CD14-positive monocyte (primary cell): ENCODE results near the gene EPC1. TPM values are rescaled to one million over a fixed set of nuclear protein-coding genes. Genes with fewer than 3 reads are reported as not detected.
A peak's percentile ranks its signal among the peaks of the same experiment; 100 is the strongest.

ENCODE experiments used
- DNase-seq, 3 donors: peaks; one replicate each; pipeline ENCODE4 v3.0.0-alpha.2; 2011 to 2022
- H2AFZ ChIP-seq: 2 replicates; pipeline ENCODE4 v1.6.0; 2012; ENCODE audit warnings: mild to moderate bottlenecking, low read depth, low read length, inconsistent platforms; ENCODE audit not compliant: insufficient read depth, poor library complexity, severe bottlenecking
- H3K27ac ChIP-seq, 2 donors: 1 replicate in 1 of 2; 2 replicates in 1 of 2; pipeline ENCODE4 v1.5.1; 2012 to 2013; ENCODE audit warnings: low read length in 2 of 2, control low read depth in 1 of 2, inconsistent platforms in 1 of 2, low read depth in 1 of 2, mild to moderate bottlenecking in 1 of 2
- H3K27me3 ChIP-seq, 2 donors: one replicate each; pipeline versions ENCODE4 v1.6.0 to v1.6.1; 2011 to 2013; ENCODE audit warnings: low read length in 2 of 2; ENCODE audit not compliant: control insufficient read depth in 2 of 2, insufficient read depth in 2 of 2
- H3K36me3 ChIP-seq, 2 donors: replicated peaks in 1 of 2; 1 replicate in 1 of 2; 2 replicates in 1 of 2; pipeline versions ENCODE4 v1.5.1 to v1.6.1; 2012 to 2013; ENCODE audit warnings: low read length in 2 of 2, control low read depth in 1 of 2, inconsistent platforms in 1 of 2, mild to moderate bottlenecking in 1 of 2; ENCODE audit not compliant: insufficient read depth in 2 of 2, control insufficient read depth in 1 of 2
- H3K4me1 ChIP-seq, 2 donors: 1 replicate in 1 of 2; 2 replicates in 1 of 2; pipeline versions ENCODE4 v1.5.1 to v1.6.1; 2012 to 2013; ENCODE audit warnings: low read length in 2 of 2, control low read depth in 1 of 2, inconsistent platforms in 1 of 2, mild to moderate bottlenecking in 1 of 2, moderate library complexity in 1 of 2; ENCODE audit not compliant: insufficient read depth in 2 of 2, control insufficient read depth in 1 of 2
- H3K4me2 ChIP-seq: replicated peaks from 2 replicates; pipeline ENCODE3; 2012; ENCODE audit warnings: low read length, moderate library complexity, mild to moderate bottlenecking; ENCODE audit not compliant: poor library complexity, severe bottlenecking; ENCODE audit errors: extremely low read depth
- H3K4me3 ChIP-seq, 3 experiments: fragments of 200-600 bp in 1 of 3; sonication (generic) in 1 of 3; replicated peaks in 1 of 3; 1 replicate in 2 of 3; 2 replicates in 1 of 3; pipeline ENCODE4 v1.5.1; 2011 to 2013; ENCODE audit warnings: low read length in 3 of 3, mild to moderate bottlenecking in 3 of 3, control low read depth in 2 of 3, low read depth in 2 of 3, inconsistent platforms in 1 of 3, moderate library complexity in 1 of 3
- H3K79me2 ChIP-seq: 2 replicates; pipeline ENCODE4 v1.6.0; 2012; ENCODE audit warnings: mild to moderate bottlenecking, control low read depth, inconsistent platforms, low read length, moderate library complexity; ENCODE audit not compliant: insufficient read depth
- H3K9ac ChIP-seq: 2 replicates; pipeline ENCODE4 v1.6.0; 2017; ENCODE audit warnings: low read length, mild to moderate bottlenecking; ENCODE audit not compliant: insufficient read depth, poor library complexity, severe bottlenecking
- H3K9me3 ChIP-seq, 2 donors: replicated peaks in 1 of 2; 1 replicate in 1 of 2; 2 replicates in 1 of 2; pipeline versions ENCODE4 v1.5.1 to v1.6.1; 2012 to 2013; ENCODE audit warnings: low read length in 2 of 2, control low read depth in 1 of 2; ENCODE audit not compliant: control insufficient read depth in 1 of 2, insufficient read depth in 1 of 2
- H4K20me1 ChIP-seq: 2 replicates; pipeline ENCODE4 v1.6.0; 2012; ENCODE audit warnings: mild to moderate bottlenecking, low read length, control low read depth, moderate library complexity; ENCODE audit not compliant: insufficient read depth
- H3K27ac Mint-ChIP-seq, 7 donors: one replicate each; pipeline ENCODE4 v1.8.0; 2020; ENCODE audit warnings: mild to moderate bottlenecking in 7 of 7, mixed read lengths in 7 of 7, moderate library complexity in 6 of 7, inconsistent platforms in 2 of 7
- H3K27me3 Mint-ChIP-seq, 3 donors: one replicate each; pipeline ENCODE4 v1.8.0; 2021 to 2022; ENCODE audit warnings: low read depth in 3 of 3, mild to moderate bottlenecking in 3 of 3, mixed read lengths in 3 of 3, moderate library complexity in 3 of 3, inconsistent platforms in 1 of 3
- H3K36me3 Mint-ChIP-seq, 2 donors: one replicate each; pipeline ENCODE4 v1.8.0; 2020; ENCODE audit warnings: mixed read lengths in 2 of 2, inconsistent platforms in 1 of 2, mild to moderate bottlenecking in 1 of 2
- H3K4me1 Mint-ChIP-seq: one replicate; pipeline ENCODE4 v1.8.0; 2020; ENCODE audit warnings: mild to moderate bottlenecking, mixed read lengths
- H3K4me3 Mint-ChIP-seq, 2 donors: one replicate each; pipeline ENCODE4 v1.8.0; 2020; ENCODE audit warnings: mild to moderate bottlenecking in 2 of 2, mixed read lengths in 2 of 2, moderate library complexity in 1 of 2
- H3K9me3 Mint-ChIP-seq, 7 donors: one replicate each; pipeline ENCODE4 v1.8.0; 2020 to 2022; ENCODE audit warnings: mixed read lengths in 7 of 7, mild to moderate bottlenecking in 6 of 7, moderate library complexity in 6 of 7, inconsistent platforms in 2 of 7
- CTCF ChIP-seq: fragments of 200-600 bp; IDR thresholded peaks from one replicate; pipeline ENCODE4 v1.8.0; 2022; ENCODE audit warnings: antibody characterized with exemption, mild to moderate bottlenecking
- WGBS: methylation state at CpG from one replicate; pipeline ENCODE4 v1.1.5; 2013; ENCODE audit warnings: missing lambda C conversion rate; ENCODE audit not compliant: insufficient coverage; 5-methylcytosine and 5-hydroxymethylcytosine counted together
- intact Hi-C, 2 donors: fragments of 100-400 bp; cut with micrococcal nuclease; formaldehyde crosslinking; loops; one replicate each; pipeline versions ENCODE4 v1.15.0 to v1.15.1; 2023
- polyA plus RNA-seq, 3 donors: library from polyadenylated mRNA; depleted of rRNA in 1 of 3; unstranded in 2 of 3; stranded (reverse) in 1 of 3; fragments of 300-500 nt in 2 of 3; fragments of >200 nt in 1 of 3; fragmentation: Illumina TruSeq in 2 of 3; gene quantifications; 1 replicate in 2 of 3; 2 replicates in 1 of 3; pipeline ENCODE4 v1.2.3, GENCODE V29; 2012 to 2021

EPC1 gene
- polyA plus RNA-seq, 3 donors: 28.3 to 60.8 (median 31.0) TPM

- Histone ChIP-seq H3K9me3 (no peaks in the 10 kb centered on the region), H3K27ac (peak overlapping the region; percentile 38 to 87), H3K4me1 (peaks cover 35 to 43% of the 10 kb centered on the region in 2 donors), H3K4me3 (no peak overlapping the region), H3K4me2 (peak overlapping the region; percentile 40), H2AFZ (no peak overlapping the region), H3K27me3 (no peaks in the 10 kb centered on the region), H3K79me2 (peaks cover 97% of the 10 kb centered on the region), H4K20me1 (peaks cover 67% of the 10 kb centered on the region), H3K36me3 (peaks cover 0 to 6% of the 10 kb centered on the region in 2 donors), H3K9ac (peak overlapping the region; percentile 38)
- DNase-seq: peak in 2 of 3 donors; percentile 12 to 19
- no CpG with 5 or more reads among the region's 6 CpGs for WGBS
- H3K27me3 Mint-ChIP-seq: no peaks in the 10 kb centered on the region
- peaks cover 68% of the 10 kb centered on the region for H3K4me1 Mint-ChIP-seq
- no peak for TF ChIP-seq CTCF
- H3K9me3 Mint-ChIP-seq: no peaks in the 10 kb centered on the region
- peaks cover 7 to 9% of the 10 kb centered on the region in 2 donors for H3K36me3 Mint-ChIP-seq
- peak overlapping the region; percentile 5 to 57 for H3K4me3 Mint-ChIP-seq
- H3K27ac Mint-ChIP-seq: peak overlapping the region; percentile 94 to 98 (median 96)
- intact Hi-C loops: loop anchor here in 1 of 2 donors (2.0 kb wide), 1 partner anchor 29 kb away; the partner anchor contains the start of gene EPC1
Measured at GRCh38 chr10:32317795-32318357, 29.1 kb downstream of the EPC1 start.

GRCh38 chr10:32315424-32315823 lies 31.5 kb downstream of the EPC1 start:
- no peaks in the 10 kb centered on the region for H3K9me3 ChIP-seq
- no peak for TF ChIP-seq CTCF
- H4K20me1 ChIP-seq: peaks cover 67% of the 10 kb centered on the region
- Mint-ChIP-seq H3K4me1 (peaks cover 50% of the 10 kb centered on the region), H3K9me3 (no peaks in the 10 kb centered on the region), H3K4me3 (no peak overlapping the region), H3K27me3 (no peaks in the 10 kb centered on the region), H3K36me3 (peaks cover 10 to 16% of the 10 kb centered on the region in 2 donors), H3K27ac (peak overlapping the region in 5 of 7 donors; percentile 53 to 97 (median 74))
- H3K27me3 ChIP-seq: no peaks in the 10 kb centered on the region
- DNase-seq: no peak
- peaks cover 0 to 14% of the 10 kb centered on the region in 2 donors for H3K36me3 ChIP-seq
- intact Hi-C loops: no loop called here
- peaks cover 30 to 32% of the 10 kb centered on the region in 2 donors for H3K4me1 ChIP-seq
- no peak overlapping the region for H2AFZ ChIP-seq
- H3K27ac ChIP-seq: peak overlapping the region in 1 of 2 donors; percentile 87
- no peak overlapping the region for H3K4me3 ChIP-seq
- 80% methylated on average over 3 of the region's 3 CpGs for WGBS
- H3K9ac ChIP-seq: no peak overlapping the region
- H3K79me2 ChIP-seq: peaks cover 97% of the 10 kb centered on the region
- H3K4me2 ChIP-seq: no peak overlapping the region
